ENCODE measurements around the gene GARNL3.

DNA sequence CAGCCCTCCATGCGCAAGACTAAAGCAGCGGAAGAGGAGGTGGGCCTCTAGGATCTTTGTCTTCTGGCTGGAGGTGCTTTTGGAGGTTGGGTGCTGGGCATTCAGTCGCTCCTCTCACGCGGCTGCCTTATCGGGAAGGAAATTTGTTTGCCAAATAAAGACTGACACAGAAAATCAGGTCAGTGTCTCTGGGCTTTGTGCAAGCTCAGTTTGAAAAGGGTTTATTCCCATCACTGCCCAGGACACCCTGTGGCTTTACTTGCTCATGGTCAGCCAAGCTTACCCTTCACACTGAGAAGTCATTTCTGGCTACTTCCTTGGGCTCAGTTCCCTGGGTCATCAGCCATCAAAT is 142.9 kb downstream of the GARNL3 start:
- TF ChIP-seq MYC (IDR thresholded peaks at IDR 0.05; ENCODE audit: low read depth, low read length), result no peak
- TF ChIP-seq, protein P1, sequence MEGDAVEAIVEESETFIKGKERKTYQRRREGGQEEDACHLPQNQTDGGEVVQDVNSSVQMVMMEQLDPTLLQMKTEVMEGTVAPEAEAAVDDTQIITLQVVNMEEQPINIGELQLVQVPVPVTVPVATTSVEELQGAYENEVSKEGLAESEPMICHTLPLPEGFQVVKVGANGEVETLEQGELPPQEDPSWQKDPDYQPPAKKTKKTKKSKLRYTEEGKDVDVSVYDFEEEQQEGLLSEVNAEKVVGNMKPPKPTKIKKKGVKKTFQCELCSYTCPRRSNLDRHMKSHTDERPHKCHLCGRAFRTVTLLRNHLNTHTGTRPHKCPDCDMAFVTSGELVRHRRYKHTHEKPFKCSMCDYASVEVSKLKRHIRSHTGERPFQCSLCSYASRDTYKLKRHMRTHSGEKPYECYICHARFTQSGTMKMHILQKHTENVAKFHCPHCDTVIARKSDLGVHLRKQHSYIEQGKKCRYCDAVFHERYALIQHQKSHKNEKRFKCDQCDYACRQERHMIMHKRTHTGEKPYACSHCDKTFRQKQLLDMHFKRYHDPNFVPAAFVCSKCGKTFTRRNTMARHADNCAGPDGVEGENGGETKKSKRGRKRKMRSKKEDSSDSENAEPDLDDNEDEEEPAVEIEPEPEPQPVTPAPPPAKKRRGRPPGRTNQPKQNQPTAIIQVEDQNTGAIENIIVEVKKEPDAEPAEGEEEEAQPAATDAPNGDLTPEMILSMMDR (IDR thresholded peaks at IDR 0.05; ENCODE audit: extremely low read depth in 1 of 2, insufficient read depth in 1 of 2, low read depth in 1 of 2, low read length in 2 of 2), result no peak
- no peak for TF ChIP-seq GATA2 (IDR thresholded peaks at IDR 0.05; ENCODE audit: insufficient read depth, insufficient read length, low read depth, low read length)
